ENCODE data around the gene CHMP5.
"Not testable (repeated sequence)": the region's sequence is repeated elsewhere in the genome, so short reads cannot be mapped to it uniquely, and the experiment has no call there.

CHMP5 gene

GRCh38 chr9:33311953-33312352 is 47.1 kb downstream of the CHMP5 start:
- no peak overlapping the region for H3K27ac ChIP-seq (ENCODE audit: low read length)
- no CpG with 5 or more reads among the region's 2 CpGs for WGBS (ENCODE audit: insufficient coverage, insufficient read length)
- peaks cover 14% of the 10 kb centered on the region; the same call in 1 of the 2 replicates for H3K36me3 ChIP-seq (ENCODE audit: control insufficient read depth, insufficient read depth, low read length)
- H3K4me3 ChIP-seq (ENCODE audit: low read length), result no peak overlapping the region
- H3K27me3 ChIP-seq (ENCODE audit: control insufficient read depth, insufficient read depth, low read length), result no peaks in the 10 kb centered on the region
- H3K9me3 ChIP-seq (ENCODE audit: control insufficient read depth, insufficient read depth, low read length), result no peaks in the 10 kb centered on the region
- no peaks in the 10 kb centered on the region for H3K4me1 ChIP-seq (ENCODE audit: control insufficient read depth, insufficient read depth, low read length)
- no peak for DNase-seq (ENCODE audit: low read depth, low spot score)

- H3K4me1 ChIP-seq (ENCODE audit: control insufficient read depth, insufficient read depth, low read length), result no peaks in the 10 kb centered on the region
- no peaks in the 10 kb centered on the region for H3K9me3 ChIP-seq (ENCODE audit: control insufficient read depth, insufficient read depth, low read length)
- no peaks in the 10 kb centered on the region for H3K27me3 ChIP-seq (ENCODE audit: control insufficient read depth, insufficient read depth, low read length)
- H3K36me3 ChIP-seq (ENCODE audit: control insufficient read depth, insufficient read depth, low read length), result peaks cover 9% of the 10 kb centered on the region; the same call in 1 of the 2 replicates
- no CpG with 5 or more reads among the region's 5 CpGs for WGBS (ENCODE audit: insufficient coverage, insufficient read length)
- H3K27ac ChIP-seq (ENCODE audit: low read length), result no peak overlapping the region
- no peak for DNase-seq (ENCODE audit: low read depth, low spot score)
- H3K4me3 ChIP-seq (ENCODE audit: low read length), result no peak overlapping the region
Measured at GRCh38 chr9:33315371-33315770, 50.5 kb downstream of the CHMP5 start.

- H3K27ac ChIP-seq (ENCODE audit: low read length); H3K9me3 ChIP-seq (ENCODE audit: control insufficient read depth, insufficient read depth, low read length); H3K36me3 ChIP-seq (ENCODE audit: control insufficient read depth, insufficient read depth, low read length); H3K4me1 ChIP-seq (ENCODE audit: control insufficient read depth, insufficient read depth, low read length); DNase-seq (ENCODE audit: low read depth, low spot score); H3K27me3 ChIP-seq (ENCODE audit: control insufficient read depth, insufficient read depth, low read length); H3K4me3 ChIP-seq (ENCODE audit: low read length): not testable (repeated sequence)
- WGBS (ENCODE audit: insufficient coverage, insufficient read length), result no CpG with 5 or more reads among the region's 3 CpGs
Measured at GRCh38 chr9:33317136-33317535, 52.3 kb downstream of the CHMP5 start.

- Histone ChIP-seq H3K36me3 (ENCODE audit: control insufficient read depth, insufficient read depth, low read length) (peaks cover 6% of the 10 kb centered on the region; the same call in 1 of the 2 replicates), H3K27me3 (ENCODE audit: control insufficient read depth, insufficient read depth, low read length) (no peaks in the 10 kb centered on the region)
- WGBS (ENCODE audit: insufficient coverage, insufficient read length), result no CpG with 5 or more reads among the region's 3 CpGs
Measured at GRCh38 chr9:33318225-33318624, 53.4 kb downstream of the CHMP5 start.

GRCh38 chr9:33318781-33319180 is 53.9 kb downstream of the CHMP5 start:
- Histone ChIP-seq H3K9me3 (ENCODE audit: control insufficient read depth, insufficient read depth, low read length) (no peaks in the 10 kb centered on the region), H3K27ac (ENCODE audit: low read length) (no peak overlapping the region), H3K4me3 (ENCODE audit: low read length) (no peak overlapping the region), H3K4me1 (ENCODE audit: control insufficient read depth, insufficient read depth, low read length) (no peaks in the 10 kb centered on the region), H3K36me3 (ENCODE audit: control insufficient read depth, insufficient read depth, low read length) (peaks cover 6% of the 10 kb centered on the region; the same call in 1 of the 2 replicates), H3K27me3 (ENCODE audit: control insufficient read depth, insufficient read depth, low read length) (no peaks in the 10 kb centered on the region)
- DNase-seq (ENCODE audit: low read depth, low spot score), result no peak
- no CpG with 5 or more reads among the region's 8 CpGs for WGBS (ENCODE audit: insufficient coverage, insufficient read length)

More at GRCh38 chr9:33318225-33318624, 53.4 kb downstream of the CHMP5 start:
- Histone ChIP-seq H3K27ac (ENCODE audit: low read length) (no peak overlapping the region), H3K4me3 (ENCODE audit: low read length) (no peak overlapping the region), H3K4me1 (ENCODE audit: control insufficient read depth, insufficient read depth, low read length) (no peaks in the 10 kb centered on the region), H3K9me3 (ENCODE audit: control insufficient read depth, insufficient read depth, low read length) (no peaks in the 10 kb centered on the region)
- DNase-seq (ENCODE audit: low read depth, low spot score), result no peak

GRCh38 chr9:33320230-33320567 is 55.4 kb downstream of the CHMP5 start:
- H3K4me1 ChIP-seq (ENCODE audit: control insufficient read depth, insufficient read depth, low read length), result no peaks in the 10 kb centered on the region
- H3K27me3 ChIP-seq (ENCODE audit: control insufficient read depth, insufficient read depth, low read length), result no peaks in the 10 kb centered on the region
- no peak overlapping the region for H3K4me3 ChIP-seq (ENCODE audit: low read length)
- H3K36me3 ChIP-seq (ENCODE audit: control insufficient read depth, insufficient read depth, low read length), result peaks cover 6% of the 10 kb centered on the region; the same call in 1 of the 2 replicates
- no peaks in the 10 kb centered on the region for H3K9me3 ChIP-seq (ENCODE audit: control insufficient read depth, insufficient read depth, low read length)
- no peak for DNase-seq (ENCODE audit: low read depth, low spot score)
- H3K27ac ChIP-seq (ENCODE audit: low read length), result no peak overlapping the region
- WGBS (ENCODE audit: insufficient coverage, insufficient read length), result no CpG with 5 or more reads among the region's 1 CpG

GRCh38 chr9:33320568-33321261 is 55.9 kb downstream of the CHMP5 start:
- WGBS (ENCODE audit: insufficient coverage, insufficient read length), result no CpG with 5 or more reads among the region's 2 CpGs
- H3K4me3 ChIP-seq (ENCODE audit: low read length), result no peak overlapping the region
- no peaks in the 10 kb centered on the region for H3K27me3 ChIP-seq (ENCODE audit: control insufficient read depth, insufficient read depth, low read length)
- H3K27ac ChIP-seq (ENCODE audit: low read length), result no peak overlapping the region
- DNase-seq (ENCODE audit: low read depth, low spot score), result no peak
- no peaks in the 10 kb centered on the region for H3K4me1 ChIP-seq (ENCODE audit: control insufficient read depth, insufficient read depth, low read length)
- H3K9me3 ChIP-seq (ENCODE audit: control insufficient read depth, insufficient read depth, low read length), result no peaks in the 10 kb centered on the region
- H3K36me3 ChIP-seq (ENCODE audit: control insufficient read depth, insufficient read depth, low read length), result peaks cover 6% of the 10 kb centered on the region; the same call in 1 of the 2 replicates

GRCh38 chr9:33329117-33329563 is 64.3 kb downstream of the CHMP5 start:
- DNase-seq (ENCODE audit: low read depth, low spot score), result no peak
- Histone ChIP-seq H3K27ac (ENCODE audit: low read length) (no peak overlapping the region), H3K4me3 (ENCODE audit: low read length) (no peak overlapping the region), H3K4me1 (ENCODE audit: control insufficient read depth, insufficient read depth, low read length) (no peaks in the 10 kb centered on the region), H3K27me3 (ENCODE audit: control insufficient read depth, insufficient read depth, low read length) (no peaks in the 10 kb centered on the region), H3K36me3 (ENCODE audit: control insufficient read depth, insufficient read depth, low read length) (peaks cover 8% of the 10 kb centered on the region; the same call in 1 of the 2 replicates), H3K9me3 (ENCODE audit: control insufficient read depth, insufficient read depth, low read length) (no peaks in the 10 kb centered on the region)
- no CpG with 5 or more reads among the region's 4 CpGs for WGBS (ENCODE audit: insufficient coverage, insufficient read length)

- no peaks in the 10 kb centered on the region for H3K4me1 ChIP-seq (ENCODE audit: control insufficient read depth, insufficient read depth, low read length)
- H3K27ac ChIP-seq (ENCODE audit: low read length), result no peak overlapping the region
- peaks cover 8% of the 10 kb centered on the region; the same call in 1 of the 2 replicates for H3K36me3 ChIP-seq (ENCODE audit: control insufficient read depth, insufficient read depth, low read length)
Measured at GRCh38 chr9:33329979-33330378, 65.1 kb downstream of the CHMP5 start.

GRCh38 chr9:33331377-33331891 is 66.6 kb downstream of the CHMP5 start:
- no peak for DNase-seq (ENCODE audit: low read depth, low spot score)
- no CpG with 5 or more reads among the region's 3 CpGs for WGBS (ENCODE audit: insufficient coverage, insufficient read length)
- Histone ChIP-seq H3K4me3 (ENCODE audit: low read length) (no peak overlapping the region), H3K27me3 (ENCODE audit: control insufficient read depth, insufficient read depth, low read length) (no peaks in the 10 kb centered on the region), H3K27ac (ENCODE audit: low read length) (no peak overlapping the region), H3K36me3 (ENCODE audit: control insufficient read depth, insufficient read depth, low read length) (peaks cover 8% of the 10 kb centered on the region; the same call in 1 of the 2 replicates), H3K4me1 (ENCODE audit: control insufficient read depth, insufficient read depth, low read length) (no peaks in the 10 kb centered on the region), H3K9me3 (ENCODE audit: control insufficient read depth, insufficient read depth, low read length) (no peaks in the 10 kb centered on the region)

More at GRCh38 chr9:33329979-33330378, 65.1 kb downstream of the CHMP5 start:
- DNase-seq (ENCODE audit: low read depth, low spot score), result no peak
- no peak overlapping the region for H3K4me3 ChIP-seq (ENCODE audit: low read length)
- H3K9me3 ChIP-seq (ENCODE audit: control insufficient read depth, insufficient read depth, low read length), result no peaks in the 10 kb centered on the region
- H3K27me3 ChIP-seq (ENCODE audit: control insufficient read depth, insufficient read depth, low read length), result no peaks in the 10 kb centered on the region
- no CpG with 5 or more reads among the region's 5 CpGs for WGBS (ENCODE audit: insufficient coverage, insufficient read length)
